Left kidney (tissue), 2 donors: ENCODE data around the gene SPG7. TPM values are rescaled to one million over a fixed set of nuclear protein-coding genes. Genes with fewer than 3 reads are reported as not detected.

Experiments
- DNase-seq: peaks from one replicate; pipeline ENCODE4 v3.0.0-alpha.2; 2013
- polyA plus RNA-seq: library from polyadenylated mRNA; unstranded; fragments of 120-200 nt; gene quantifications from one replicate; pipeline ENCODE4 v1.2.1, GENCODE V29; 2013; ENCODE audit not compliant: insufficient read length

Gene SPG7
- polyA plus RNA-seq, 1 donor = 140 TPM

DNA sequence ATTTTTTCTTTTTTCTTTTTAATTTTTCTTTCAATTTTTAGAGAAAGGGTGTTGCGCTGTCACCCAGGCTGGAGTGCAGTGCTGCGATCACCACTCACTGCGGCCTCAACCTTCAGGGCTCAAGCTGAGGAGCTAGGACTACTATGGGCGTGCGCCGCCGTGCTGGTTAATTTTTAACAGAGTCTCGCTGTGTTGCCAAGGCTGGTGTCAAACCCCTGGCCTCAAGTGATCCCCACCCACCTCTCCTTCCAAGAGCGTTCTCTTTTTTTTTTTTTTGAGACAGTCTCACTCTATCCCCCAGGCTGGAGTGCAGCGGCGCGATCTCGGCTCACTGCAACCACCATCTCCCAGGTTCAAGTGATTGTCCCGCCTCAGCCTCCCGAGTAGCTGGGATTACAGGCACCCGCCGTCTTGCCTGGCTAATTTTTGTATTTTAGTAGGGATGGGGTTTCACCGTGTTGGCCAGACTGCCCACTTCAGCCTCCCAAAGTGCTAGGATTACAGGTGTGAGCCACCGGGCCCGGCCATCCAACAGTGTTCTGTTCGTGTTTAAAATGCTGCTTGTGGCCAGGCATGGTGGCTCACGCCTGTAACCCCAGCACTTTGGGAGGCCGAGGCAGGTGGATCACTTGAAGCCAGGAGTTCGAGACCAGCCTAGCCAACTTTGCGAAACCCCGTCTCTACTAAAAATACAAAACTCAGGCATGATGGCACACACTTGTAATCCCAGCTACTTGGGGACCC is 37.8 kb downstream of the SPG7 start:
- DNase-seq = peak; percentile 26

DNA sequence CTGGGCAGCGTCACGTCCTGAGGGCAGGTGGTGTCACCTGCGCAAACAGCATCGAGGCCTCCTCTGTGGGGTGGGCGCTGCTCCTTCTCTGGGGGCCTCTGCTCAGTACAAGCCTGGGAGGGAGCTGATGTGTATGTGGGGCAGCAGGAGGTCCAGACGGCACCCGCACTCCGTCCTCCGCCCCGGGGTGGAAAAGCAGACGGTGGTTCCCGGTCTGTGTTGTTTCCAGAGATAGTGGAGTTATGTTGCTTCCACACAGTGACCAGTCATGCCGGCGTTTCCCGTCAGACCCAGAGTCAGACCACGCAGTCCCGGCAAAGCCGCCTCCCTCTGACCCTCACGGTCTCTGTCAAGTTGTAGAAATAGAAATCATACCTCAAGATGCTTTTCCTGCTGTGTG is 38.6 kb downstream of the SPG7 start:
- DNase-seq = no peak

DNA sequence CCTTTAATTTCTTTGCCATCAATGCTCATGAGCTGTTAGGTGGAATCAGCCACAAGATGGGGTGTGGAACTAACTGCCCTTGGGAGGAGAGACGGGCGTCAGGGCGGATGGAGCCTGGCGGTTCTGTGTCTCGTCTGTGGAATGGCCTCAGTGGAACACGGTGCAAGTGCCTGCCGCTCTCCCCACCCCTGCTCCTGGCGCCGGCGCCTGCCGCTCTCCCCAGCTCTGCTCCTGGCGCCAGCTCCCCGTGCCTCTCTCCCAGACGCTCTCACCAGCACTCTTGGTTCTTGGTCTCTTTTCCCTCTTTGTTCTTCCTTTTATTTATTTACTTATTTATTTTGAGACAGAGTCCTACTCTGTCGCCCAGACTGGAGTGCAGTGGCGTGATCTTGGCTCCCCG is 39.1 kb downstream of the SPG7 start:
- no peak for DNase-seq

DNA sequence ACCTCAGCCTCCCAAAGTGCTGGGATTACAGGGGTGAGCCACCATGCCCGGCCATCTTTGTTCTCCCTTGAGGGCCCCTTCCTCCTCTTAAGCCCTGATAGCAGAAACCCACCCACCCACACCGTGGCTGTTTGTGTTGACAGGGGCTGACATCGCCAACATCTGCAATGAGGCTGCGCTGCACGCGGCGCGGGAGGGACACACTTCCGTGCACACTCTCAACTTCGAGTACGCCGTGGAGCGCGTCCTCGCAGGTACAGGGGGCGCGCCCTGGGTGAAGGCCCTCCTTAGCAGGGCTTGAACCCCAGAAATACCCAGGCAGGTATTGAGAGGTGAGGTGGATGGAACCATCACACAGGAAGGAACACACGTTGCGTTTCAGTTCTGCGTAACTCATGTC is 39.7 kb downstream of the SPG7 start:
- no peak for DNase-seq

DNA sequence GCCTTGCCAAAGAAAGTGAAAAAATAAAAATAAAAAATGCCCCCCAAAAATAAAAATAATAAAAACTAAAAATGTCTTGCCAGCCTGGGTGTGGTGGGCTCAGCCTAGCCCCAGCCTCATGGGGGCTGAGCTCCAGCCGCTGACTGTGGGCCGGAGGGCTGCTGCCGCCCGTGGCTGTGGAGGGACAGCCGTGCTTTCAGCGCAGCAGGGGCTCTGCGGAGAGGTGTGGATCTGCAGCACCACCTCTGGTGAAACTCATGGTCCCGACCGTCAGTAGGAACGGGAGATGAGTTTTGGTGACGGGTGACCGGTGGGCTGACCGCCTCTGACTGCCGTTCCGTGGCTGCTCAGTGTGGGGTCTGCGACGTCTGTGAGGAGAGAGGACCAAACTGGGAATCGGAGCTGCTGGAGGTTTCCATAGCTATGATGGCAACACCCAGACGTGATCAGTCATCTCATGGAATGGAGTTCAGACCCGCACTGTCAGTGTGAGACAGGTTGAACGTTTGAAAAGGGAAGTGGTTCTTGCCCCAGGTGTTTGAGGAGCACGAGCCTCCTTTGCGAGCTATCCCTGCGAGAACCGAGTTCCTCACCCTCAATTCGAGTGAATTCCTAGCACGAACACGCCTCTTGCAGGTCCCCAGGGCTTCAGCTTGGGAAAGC is 40.3 kb downstream of the SPG7 start:
- DNase-seq = no peak

DNA sequence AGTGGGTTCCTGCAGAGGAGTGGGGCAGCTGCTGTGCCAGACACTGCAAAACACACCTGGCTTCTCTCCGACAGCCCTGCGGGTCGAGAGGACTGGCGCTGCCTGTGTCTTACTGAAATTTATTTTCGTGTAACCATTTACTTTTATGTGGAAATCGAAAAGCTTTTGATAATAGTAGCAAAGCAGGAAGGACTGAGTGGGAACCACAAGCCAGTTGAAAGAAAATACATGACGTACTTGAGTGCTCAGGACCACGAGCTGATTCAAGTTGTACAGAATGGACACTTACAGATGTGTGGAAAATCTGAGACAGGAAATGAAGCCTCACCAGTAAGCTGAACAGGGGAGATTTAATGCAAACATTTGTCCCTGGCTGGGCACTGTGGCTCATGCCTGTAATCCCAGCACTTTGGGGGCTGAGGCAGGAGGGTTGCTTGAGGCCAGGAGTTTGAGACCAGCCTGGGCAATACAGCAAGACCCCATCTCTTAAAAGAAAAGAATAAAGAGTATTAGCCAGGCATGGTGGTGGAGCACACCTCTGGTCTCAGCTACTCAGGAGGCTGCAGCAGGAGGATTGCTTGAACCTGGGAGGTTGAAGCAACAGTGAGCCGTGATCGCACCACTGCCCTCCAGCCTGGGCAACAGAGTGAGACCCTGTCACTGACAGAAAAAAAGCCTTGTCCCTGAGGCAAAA is 41.0 kb downstream of the SPG7 start:
- DNase-seq = no peak

DNA sequence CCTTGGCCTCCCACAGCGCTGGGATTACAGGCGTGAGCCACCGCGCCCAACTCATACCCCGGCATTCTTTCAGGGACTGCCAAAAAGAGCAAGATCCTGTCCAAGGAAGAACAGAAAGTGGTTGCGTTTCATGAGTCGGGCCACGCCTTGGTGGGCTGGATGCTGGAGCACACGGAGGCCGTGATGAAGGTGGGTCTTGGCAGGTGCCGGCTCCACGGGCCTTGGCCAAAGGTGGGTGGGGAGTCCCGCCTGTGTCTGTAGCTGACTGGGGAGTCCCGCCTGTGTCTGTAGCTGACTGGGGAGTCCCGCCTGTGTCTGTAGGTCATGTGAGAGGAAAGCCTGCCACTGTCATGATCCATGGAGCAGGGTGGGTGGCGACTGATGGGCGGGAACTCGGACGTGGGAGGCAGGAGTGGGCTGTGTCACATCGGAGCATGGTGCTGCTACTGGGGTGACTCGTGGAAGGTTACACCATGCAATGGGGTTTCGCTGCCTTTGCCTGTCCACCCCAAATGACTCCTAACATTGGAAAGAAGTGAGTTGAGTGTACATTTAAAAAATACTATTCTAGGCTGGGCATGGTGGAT is 42.3 kb downstream of the SPG7 start:
- DNase-seq = no peak

DNA sequence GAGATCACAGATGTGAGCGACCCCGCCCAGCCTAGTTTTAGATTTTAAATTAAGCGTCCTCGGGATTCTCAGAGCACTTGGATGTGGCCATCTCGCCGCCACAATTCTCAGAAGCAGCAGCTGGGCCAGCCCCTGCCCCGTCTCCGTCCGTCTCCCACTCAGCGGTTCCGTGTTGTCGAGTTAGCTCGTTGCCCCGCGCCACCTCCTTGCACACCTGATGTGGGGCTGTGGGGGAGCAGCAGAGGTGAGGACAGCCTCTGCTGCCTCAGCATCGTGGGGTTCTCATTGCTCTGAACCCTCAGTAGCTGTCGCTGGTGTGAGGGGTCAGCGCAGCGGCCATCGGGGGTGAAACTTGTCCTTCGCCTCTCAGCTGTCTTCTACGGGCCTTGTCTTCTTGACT is 44.1 kb downstream of the SPG7 start:
- no peak for DNase-seq

DNA sequence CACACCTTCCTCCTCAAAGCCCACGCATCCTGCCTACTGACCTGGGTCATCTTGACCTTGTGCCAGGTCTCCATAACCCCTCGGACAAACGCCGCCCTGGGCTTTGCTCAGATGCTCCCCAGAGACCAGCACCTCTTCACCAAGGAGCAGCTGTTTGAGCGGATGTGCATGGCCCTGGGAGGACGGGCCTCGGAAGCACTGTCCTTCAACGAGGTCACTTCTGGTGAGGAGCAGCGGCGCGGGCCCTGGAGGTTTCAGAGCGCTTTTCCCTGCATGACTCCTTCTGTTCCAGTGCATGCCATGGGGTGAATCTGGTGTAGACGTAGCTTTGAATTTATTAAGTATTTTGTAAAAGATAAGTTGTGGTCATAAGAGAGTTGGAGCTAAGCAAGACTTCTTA is 44.7 kb downstream of the SPG7 start:
- DNase-seq = no peak

DNA sequence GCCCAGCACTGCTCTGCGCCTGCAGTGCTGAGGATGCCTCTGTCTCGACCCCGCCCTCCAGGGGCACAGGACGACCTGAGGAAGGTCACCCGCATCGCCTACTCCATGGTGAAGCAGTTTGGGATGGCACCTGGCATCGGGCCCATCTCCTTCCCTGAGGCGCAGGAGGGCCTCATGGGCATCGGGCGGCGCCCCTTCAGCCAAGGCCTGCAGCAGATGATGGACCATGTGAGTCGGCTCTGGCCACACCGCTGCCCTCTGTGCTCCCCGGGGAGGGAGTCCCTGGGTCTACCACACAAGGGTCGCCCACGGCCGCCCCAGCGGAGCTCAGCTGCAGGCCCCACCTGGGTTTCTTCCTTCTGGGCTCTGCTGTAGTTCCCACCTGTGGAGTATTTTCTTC is 45.5 kb downstream of the SPG7 start:
- DNase-seq = no peak

DNA sequence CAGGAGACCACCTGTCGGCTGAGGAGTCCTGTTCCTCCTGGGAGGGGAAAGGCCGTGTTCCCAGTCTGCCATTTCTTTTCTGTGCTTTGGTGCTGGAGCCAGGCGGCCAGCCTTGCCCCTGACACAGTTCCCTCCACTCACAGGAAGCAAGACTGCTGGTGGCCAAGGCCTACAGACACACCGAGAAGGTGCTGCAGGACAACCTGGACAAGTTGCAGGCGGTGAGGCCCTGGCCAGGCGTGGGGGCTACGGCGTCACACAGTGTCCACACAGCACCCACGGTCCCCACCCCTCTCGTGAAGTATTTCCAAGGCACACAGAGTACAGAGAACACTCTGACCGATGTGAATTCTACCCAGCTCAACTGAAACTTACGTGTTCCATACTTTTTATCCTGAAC is 46.1 kb downstream of the SPG7 start:
- DNase-seq = no peak

DNA sequence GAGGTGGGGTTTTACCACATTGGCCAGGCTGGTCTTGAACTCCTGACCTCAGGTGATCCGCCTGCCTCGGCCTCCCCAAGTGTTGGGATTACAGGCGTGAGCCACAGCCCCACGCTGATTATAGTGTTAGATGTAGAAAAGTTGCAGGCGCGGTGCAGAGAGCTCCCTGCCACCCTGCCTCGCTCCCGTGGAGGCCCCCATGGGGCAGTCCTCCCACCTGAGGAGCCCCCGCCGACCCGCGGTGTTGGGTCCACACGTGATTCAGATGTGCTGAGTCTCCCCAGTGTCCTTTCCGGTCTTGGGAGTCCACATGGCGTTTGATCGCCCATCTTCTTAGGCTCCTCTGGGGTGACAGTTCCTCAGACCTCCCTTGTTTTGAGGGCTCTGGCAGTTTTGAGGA is 47.1 kb downstream of the SPG7 start:
- no peak for DNase-seq

DNA sequence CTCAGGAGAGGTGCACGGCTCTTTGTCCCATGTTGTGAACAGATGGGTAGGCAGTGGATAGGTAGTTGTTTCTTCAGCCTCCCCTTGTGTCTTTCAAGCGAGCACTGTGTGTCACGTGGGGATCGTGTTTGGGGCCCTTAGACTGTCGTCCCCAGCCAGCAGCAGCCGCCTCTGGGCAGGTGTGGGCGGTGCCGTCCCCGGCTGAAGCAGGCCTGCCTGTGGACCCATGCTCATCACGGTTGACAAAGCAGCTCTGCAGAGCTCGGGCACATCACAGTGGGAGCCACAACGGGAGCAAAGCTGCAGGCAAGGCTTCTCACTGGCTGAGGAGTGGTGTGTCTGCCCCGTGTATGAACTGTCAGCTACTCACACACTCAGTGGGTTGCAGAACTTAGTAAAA is 47.6 kb downstream of the SPG7 start:
- no peak for DNase-seq

DNA sequence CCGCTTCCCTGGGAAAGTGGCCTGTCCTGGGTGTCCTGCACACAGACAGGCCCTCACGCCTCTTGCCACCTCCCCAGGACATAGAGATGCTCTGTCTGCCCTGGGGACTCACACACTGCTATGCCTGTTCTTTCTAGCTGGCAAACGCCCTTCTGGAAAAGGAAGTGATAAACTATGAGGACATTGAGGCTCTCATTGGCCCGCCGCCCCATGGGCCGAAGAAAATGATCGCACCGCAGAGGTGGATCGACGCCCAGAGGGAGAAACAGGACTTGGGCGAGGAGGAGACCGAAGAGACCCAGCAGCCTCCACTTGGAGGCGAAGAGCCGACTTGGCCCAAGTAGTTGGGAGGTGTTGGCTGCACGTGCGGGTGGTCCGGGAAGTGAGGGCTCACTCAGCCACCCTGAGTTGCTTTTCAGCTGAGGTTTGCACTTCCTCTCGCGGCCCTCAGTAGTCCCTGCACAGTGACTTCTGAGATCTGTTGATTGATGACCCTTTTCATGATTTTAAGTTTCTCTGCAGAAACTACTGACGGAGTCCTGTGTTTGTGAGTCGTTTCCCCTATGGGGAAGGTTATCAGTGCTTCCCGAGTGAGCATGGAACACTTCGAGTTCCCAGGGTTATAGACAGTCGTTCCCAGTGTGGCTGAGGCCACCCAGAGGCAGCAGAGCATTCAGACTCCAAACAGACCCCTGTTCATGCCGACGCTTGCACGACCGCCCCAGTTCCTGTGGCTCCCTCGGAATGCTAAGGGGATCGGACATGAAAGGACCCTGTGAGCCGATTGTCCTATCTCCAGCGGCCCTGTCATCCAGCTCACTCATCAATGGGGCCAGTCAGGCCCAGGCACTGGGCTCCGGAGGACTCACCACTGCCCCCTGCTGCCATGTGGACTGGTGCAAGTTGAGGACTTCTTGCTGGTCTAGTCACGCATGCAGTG is 48.8 kb downstream of the SPG7 start:
- DNase-seq = no peak

DNA sequence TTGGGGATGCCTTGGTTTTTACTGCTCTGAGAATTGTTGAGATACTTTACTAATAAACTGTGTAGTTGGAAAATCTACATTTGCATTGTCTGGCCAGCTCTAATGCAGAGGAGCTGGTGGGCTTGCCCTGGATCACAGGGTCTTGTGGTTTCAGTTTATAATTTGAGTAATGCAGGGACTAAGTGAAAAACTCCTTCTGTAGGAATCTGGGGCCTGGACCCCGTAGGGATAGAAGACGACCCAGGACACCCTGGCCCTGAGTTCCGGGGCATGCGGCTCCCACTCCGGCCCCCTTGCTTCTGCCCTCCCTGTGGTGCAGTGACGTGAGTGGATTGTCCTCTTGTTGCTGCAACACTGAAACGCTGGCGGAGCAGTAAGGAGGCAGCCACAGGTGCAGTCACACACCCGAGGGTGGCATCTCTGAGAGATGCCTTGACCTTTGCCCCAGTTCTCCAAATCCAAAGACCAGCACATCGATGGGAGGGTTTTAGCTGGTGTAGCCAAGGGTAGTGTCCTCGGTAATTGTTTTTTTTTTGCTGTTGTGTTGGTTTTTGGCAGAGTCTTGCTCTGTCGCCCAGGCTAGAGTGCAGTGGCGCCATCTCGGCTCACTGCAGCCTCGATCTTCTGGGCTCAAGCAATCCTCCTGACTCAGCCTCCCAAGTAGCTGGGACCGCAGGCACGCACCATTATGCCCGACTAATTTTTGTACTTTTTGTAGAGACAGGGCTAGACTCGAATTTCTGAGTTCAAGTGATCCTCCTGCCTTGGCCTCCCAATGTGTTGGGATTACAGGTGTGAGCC is 49.7 kb downstream of the SPG7 start:
- no peak for DNase-seq

DNA sequence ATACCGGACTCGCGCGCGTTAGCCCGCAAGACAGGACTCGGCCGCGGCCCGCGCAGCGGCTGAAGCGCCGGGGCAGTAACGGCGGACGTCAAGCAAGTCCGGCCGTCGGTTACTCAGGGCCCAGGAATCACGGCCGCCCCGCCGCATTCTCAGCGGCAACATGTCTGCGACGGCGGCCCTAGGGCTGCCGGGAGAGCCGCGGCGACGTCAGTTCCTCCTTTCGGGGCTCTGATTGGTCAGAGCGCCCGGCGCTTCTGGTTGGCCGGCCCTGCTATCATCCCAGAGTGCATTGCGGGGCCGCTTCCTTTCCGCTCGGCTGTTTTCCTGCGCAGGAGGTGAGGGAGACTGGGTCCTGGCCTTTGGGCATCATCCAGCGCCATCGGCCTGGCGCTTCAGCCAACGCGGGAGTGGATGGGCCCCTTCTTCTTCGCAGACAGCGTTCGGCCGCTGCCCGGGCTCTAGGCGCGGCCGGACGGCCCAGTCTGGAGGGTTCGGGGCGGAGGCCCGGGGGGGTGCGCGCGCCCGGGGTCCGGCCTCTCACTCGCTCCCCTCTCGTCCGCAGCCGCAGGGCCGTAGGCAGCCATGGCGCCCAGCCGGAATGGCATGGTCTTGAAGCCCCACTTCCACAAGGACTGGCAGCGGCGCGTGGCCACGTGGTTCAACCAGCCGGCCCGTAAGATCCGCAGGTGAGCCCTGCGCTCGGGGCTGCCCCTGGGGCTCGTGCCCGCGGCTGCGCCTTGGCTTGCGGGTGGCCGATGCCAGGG is 52.4 kb downstream of the SPG7 start, which contains the start of gene RPL13:
TSS of gene RPL13 (plus strand) at position 305 of the 764 bp plus-strand sequence. CDS start at position 583, 278 bp downstream.
- peak; percentile 94 for DNase-seq

DNA sequence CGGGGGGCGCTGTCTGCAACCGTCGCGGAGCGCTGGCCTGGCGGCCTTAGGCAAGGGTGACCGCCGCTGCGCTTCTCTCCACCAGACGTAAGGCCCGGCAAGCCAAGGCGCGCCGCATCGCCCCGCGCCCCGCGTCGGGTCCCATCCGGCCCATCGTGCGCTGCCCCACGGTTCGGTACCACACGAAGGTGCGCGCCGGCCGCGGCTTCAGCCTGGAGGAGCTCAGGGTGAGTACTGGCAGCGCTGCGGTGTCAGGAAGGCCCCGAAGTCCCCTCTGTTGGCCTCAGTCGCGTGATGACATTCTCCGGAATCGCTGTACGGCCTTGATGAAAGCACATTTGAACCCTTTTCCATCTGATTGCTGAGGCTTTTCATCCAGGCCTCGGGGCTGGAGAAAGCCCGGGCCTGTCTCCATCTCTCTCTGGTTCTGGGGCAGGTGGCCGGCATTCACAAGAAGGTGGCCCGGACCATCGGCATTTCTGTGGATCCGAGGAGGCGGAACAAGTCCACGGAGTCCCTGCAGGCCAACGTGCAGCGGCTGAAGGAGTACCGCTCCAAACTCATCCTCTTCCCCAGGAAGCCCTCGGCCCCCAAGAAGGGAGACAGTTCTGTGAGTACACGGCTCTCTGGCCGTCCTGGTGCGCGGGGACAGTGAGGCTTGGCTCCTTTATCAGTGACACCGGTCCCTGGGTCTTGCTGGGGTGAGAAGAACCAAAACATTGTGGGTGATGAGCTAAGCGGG is 53.1 kb downstream of the SPG7 start:
- DNase-seq = no peak

DNA sequence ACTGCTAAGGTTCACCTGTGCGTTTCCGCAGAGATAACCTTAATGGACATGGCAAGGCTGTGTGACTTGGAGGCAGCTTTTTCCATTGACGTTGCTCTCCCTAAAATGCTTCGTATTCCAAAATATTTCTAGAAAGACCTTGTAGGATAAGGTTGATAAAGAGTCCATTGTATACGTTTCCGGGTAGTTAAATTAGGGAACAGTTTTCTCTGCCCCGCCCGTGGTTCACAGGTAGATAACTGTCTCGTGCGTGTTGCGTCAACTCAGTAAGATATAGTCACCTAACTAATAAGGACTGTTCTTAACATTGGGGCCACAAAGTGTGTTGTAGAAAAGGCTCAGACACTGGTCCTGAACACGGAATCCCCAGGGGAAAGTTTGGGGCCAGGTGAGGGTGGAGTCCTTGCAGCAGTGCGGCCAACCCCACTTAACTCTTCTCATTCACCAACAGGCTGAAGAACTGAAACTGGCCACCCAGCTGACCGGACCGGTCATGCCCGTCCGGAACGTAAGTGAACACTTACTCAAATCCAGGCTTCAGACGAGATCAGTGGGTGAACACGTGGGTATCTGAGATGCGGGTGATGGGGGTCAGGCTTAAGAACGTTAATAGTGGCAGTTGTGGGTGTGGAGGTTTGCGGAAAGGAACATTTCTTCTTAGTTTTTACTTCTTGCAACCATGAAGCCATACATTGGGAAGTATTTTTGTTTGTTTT is 53.8 kb downstream of the SPG7 start:
- no peak for DNase-seq

DNA sequence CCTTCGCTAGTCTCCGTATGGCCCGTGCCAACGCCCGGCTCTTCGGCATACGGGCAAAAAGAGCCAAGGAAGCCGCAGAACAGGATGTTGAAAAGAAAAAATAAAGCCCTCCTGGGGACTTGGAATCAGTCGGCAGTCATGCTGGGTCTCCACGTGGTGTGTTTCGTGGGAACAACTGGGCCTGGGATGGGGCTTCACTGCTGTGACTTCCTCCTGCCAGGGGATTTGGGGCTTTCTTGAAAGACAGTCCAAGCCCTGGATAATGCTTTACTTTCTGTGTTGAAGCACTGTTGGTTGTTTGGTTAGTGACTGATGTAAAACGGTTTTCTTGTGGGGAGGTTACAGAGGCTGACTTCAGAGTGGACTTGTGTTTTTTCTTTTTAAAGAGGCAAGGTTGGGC is 54.7 kb downstream of the SPG7 start:
- no peak for DNase-seq
